HEK293 (cell line): ENCODE results near the gene SP9.

Experiments
- CTCF ChIA-PET: fragments of 350-600 bp; formaldehyde crosslinking; extraction: SDS; loops from one replicate; lab custom pipeline; 2021; ENCODE audit warnings: antibody characterized with exemption; lab: Yijun Ruan, JAX
- POLR2A ChIA-PET: fragments of 300-600 bp; formaldehyde crosslinking; extraction: SDS; loops from one replicate; lab custom pipeline; 2020; ENCODE audit warnings: antibody characterized with exemption, inconsistent platforms; lab: Yijun Ruan, JAX
- H3K27ac ChIP-seq: fragments of 200-500 bp; sonication (Bioruptor generic); 2 replicates; pipeline ENCODE4 v1.5.1; 2014; ENCODE audit warnings: low read depth, low read length, control low read depth, inconsistent platforms; ENCODE audit errors: extremely low read depth
- H3K36me3 ChIP-seq, 2 experiments: fragments of 200-500 bp in 1 of 2; sonication (Bioruptor generic) in 1 of 2; 1 replicate in 1 of 2; 2 replicates in 1 of 2; pipeline ENCODE4 v1.5.1; 2014 to 2017; ENCODE audit warnings: inconsistent platforms in 2 of 2, low read length in 2 of 2; ENCODE audit not compliant: control insufficient read depth in 2 of 2, insufficient read depth in 1 of 2
- H3K4me1 ChIP-seq: fragments of 200-500 bp; sonication (Bioruptor generic); 2 replicates; pipeline ENCODE4 v1.5.1; 2014; ENCODE audit warnings: mild to moderate bottlenecking, low read length, inconsistent platforms; ENCODE audit not compliant: control insufficient read depth, insufficient read depth
- H3K4me3 ChIP-seq: 2 replicates; pipeline ENCODE4 v1.5.1; 2011; ENCODE audit warnings: low read depth, mild to moderate bottlenecking, control low read depth, low read length, moderate library complexity
- H3K9me3 ChIP-seq: fragments of 200-500 bp; sonication (Bioruptor generic); 2 replicates; pipeline ENCODE4 v1.5.1; 2014; ENCODE audit warnings: low read depth, low read length, inconsistent platforms; ENCODE audit not compliant: control insufficient read depth, insufficient read depth
- ELK4 ChIP-seq: IDR thresholded peaks from 2 replicates; pipeline ENCODE4 v1.6.1; 2011; ENCODE audit warnings: mild to moderate bottlenecking, low read depth, low read length, borderline replicate concordance
- GLIS1 ChIP-seq: fragments of 450-650 bp; formaldehyde crosslinking; IDR thresholded peaks from 2 replicates; pipeline ENCODE4 v1.5.1; 2016; ENCODE audit warnings: missing biosample characterization, missing genetic modification characterization
- MYNN ChIP-seq: fragments of 450-650 bp; formaldehyde crosslinking; IDR thresholded peaks from 2 replicates; pipeline ENCODE4 v1.5.1; 2016; ENCODE audit warnings: missing biosample characterization, missing genetic modification characterization, borderline replicate concordance
- PRDM10 ChIP-seq: fragments of 450-650 bp; formaldehyde crosslinking; IDR thresholded peaks from 2 replicates; pipeline ENCODE4 v1.5.1; 2016; ENCODE audit warnings: missing biosample characterization, missing genetic modification characterization
- RBAK ChIP-seq: fragments of 450-650 bp; formaldehyde crosslinking; IDR thresholded peaks from 2 replicates; pipeline ENCODE4 v1.5.1; 2016; ENCODE audit warnings: missing biosample characterization, missing genetic modification characterization
- SP2 ChIP-seq: fragments of 450-650 bp; formaldehyde crosslinking; IDR thresholded peaks from 2 replicates; pipeline ENCODE4 v1.5.1; 2016; ENCODE audit warnings: missing biosample characterization, missing genetic modification characterization
- SP3 ChIP-seq: fragments of 450-650 bp; formaldehyde crosslinking; IDR thresholded peaks from 2 replicates; pipeline ENCODE4 v1.5.1; 2016; ENCODE audit warnings: missing biosample characterization, missing genetic modification characterization
- ZBTB10 ChIP-seq: fragments of 450-650 bp; formaldehyde crosslinking; IDR thresholded peaks from 2 replicates; pipeline ENCODE4 v1.5.1; 2016; ENCODE audit warnings: missing biosample characterization, missing genetic modification characterization
- ZBTB20 ChIP-seq: fragments of 450-650 bp; formaldehyde crosslinking; IDR thresholded peaks from 2 replicates; pipeline ENCODE4 v1.5.1; 2016; ENCODE audit warnings: missing biosample characterization, missing genetic modification characterization
- ZBTB8A ChIP-seq: fragments of 450-650 bp; formaldehyde crosslinking; IDR thresholded peaks from 2 replicates; pipeline ENCODE4 v1.5.1; 2016; ENCODE audit warnings: missing biosample characterization, missing genetic modification characterization
- ZNF391 ChIP-seq: fragments of 450-650 bp; formaldehyde crosslinking; IDR thresholded peaks from 2 replicates; pipeline ENCODE4 v1.5.1; 2016; ENCODE audit warnings: low read depth, missing biosample characterization, missing genetic modification characterization, borderline replicate concordance
- ZNF48 ChIP-seq: fragments of 450-650 bp; formaldehyde crosslinking; IDR thresholded peaks from 2 replicates; pipeline ENCODE4 v1.5.1; 2016; ENCODE audit warnings: missing biosample characterization, missing genetic modification characterization
- ZNF529 ChIP-seq: fragments of 450-650 bp; formaldehyde crosslinking; IDR thresholded peaks from 2 replicates; pipeline ENCODE4 v1.5.1; 2017; ENCODE audit warnings: missing genetic modification characterization, missing biosample characterization; ENCODE audit not compliant: insufficient replicate concordance
- ZNF654 ChIP-seq: fragments of 450-650 bp; formaldehyde crosslinking; IDR thresholded peaks from 2 replicates; pipeline ENCODE4 v1.5.1; 2016; ENCODE audit warnings: low read depth, missing biosample characterization, missing genetic modification characterization
- ZXDB ChIP-seq: fragments of 450-650 bp; formaldehyde crosslinking; IDR thresholded peaks from 2 replicates; pipeline ENCODE4 v1.5.1; 2016; ENCODE audit warnings: missing biosample characterization, missing genetic modification characterization
- TF ChIP-seq, protein P1 (sequence below): fragments of 450-650 bp; formaldehyde crosslinking; IDR thresholded peaks from 2 replicates; pipeline ENCODE4 v1.5.1; 2017; ENCODE audit warnings: missing biosample characterization, missing genetic modification characterization
- TF ChIP-seq, protein P2 (sequence below): fragments of 450-650 bp; formaldehyde crosslinking; IDR thresholded peaks from 2 replicates; pipeline ENCODE4 v1.5.1; 2017; ENCODE audit warnings: missing biosample characterization, mild to moderate bottlenecking, missing genetic modification characterization, moderate library complexity
- TF ChIP-seq, protein P3 (sequence below): fragments of 450-650 bp; formaldehyde crosslinking; IDR thresholded peaks from 2 replicates; pipeline ENCODE4 v1.5.1; 2016; ENCODE audit warnings: missing biosample characterization, missing genetic modification characterization
- TF ChIP-seq, protein P4 (sequence below): fragments of 450-650 bp; formaldehyde crosslinking; IDR thresholded peaks from 2 replicates; pipeline ENCODE4 v1.5.1; 2017; ENCODE audit warnings: missing biosample characterization, missing genetic modification characterization

Gene SP9

DNA sequence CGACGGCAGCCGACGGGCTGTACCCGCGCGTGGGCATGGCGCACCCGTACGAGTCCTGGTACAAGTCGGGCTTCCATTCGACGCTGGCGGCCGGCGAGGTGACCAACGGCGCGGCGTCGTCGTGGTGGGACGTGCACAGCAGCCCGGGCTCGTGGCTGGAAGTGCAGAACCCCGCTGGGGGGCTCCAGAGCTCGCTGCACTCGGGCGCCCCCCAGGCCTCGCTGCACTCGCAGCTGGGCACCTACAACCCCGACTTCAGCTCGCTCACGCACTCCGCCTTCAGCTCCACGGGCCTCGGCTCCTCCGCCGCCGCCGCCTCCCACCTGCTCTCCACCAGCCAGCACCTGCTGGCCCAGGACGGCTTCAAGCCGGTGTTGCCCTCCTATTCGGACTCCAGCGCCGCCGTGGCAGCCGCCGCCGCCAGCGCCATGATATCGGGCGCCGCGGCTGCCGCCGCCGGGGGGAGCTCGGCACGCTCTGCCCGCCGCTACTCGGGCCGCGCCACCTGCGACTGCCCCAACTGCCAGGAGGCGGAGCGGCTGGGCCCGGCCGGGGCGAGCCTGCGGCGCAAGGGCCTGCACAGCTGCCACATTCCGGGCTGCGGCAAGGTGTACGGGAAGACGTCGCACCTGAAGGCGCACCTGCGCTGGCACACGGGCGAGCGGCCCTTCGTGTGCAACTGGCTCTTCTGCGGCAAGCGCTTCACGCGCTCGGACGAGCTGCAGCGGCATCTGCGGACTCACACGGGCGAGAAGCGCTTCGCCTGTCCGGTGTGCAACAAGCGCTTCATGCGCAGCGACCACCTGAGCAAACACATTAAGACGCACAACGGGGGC is 2.0 kb downstream of the SP9 start (continued):
- TF ChIP-seq, protein P1, sequence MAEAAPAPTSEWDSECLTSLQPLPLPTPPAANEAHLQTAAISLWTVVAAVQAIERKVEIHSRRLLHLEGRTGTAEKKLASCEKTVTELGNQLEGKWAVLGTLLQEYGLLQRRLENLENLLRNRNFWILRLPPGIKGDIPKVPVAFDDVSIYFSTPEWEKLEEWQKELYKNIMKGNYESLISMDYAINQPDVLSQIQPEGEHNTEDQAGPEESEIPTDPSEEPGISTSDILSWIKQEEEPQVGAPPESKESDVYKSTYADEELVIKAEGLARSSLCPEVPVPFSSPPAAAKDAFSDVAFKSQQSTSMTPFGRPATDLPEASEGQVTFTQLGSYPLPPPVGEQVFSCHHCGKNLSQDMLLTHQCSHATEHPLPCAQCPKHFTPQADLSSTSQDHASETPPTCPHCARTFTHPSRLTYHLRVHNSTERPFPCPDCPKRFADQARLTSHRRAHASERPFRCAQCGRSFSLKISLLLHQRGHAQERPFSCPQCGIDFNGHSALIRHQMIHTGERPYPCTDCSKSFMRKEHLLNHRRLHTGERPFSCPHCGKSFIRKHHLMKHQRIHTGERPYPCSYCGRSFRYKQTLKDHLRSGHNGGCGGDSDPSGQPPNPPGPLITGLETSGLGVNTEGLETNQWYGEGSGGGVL: no peak; the same call in 1 of the 2 replicates
- TF ChIP-seq, protein P2, sequence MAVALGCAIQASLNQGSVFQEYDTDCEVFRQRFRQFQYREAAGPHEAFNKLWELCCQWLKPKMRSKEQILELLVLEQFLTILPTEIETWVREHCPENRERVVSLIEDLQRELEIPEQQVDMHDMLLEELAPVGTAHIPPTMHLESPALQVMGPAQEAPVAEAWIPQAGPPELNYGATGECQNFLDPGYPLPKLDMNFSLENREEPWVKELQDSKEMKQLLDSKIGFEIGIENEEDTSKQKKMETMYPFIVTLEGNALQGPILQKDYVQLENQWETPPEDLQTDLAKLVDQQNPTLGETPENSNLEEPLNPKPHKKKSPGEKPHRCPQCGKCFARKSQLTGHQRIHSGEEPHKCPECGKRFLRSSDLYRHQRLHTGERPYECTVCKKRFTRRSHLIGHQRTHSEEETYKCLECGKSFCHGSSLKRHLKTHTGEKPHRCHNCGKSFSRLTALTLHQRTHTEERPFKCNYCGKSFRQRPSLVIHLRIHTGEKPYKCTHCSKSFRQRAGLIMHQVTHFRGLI (tag by site-specific recombination): 0 out of 2 replicates have a peak, but pooled peaks have one; percentile 21
- TF ChIP-seq ZNF529 (tag by site-specific recombination) (no peak), ZBTB10 (tag by site-specific recombination) (peak; percentile 49; the same call in 1 of the 2 replicates), PRDM10 (peak; percentile 12; the same call in 1 of the 2 replicates), ZNF48 (tag by site-specific recombination) (no peak), GLIS1 (peak; percentile 70), ZNF654 (tag by site-specific recombination) (no peak), ZXDB (tag by site-specific recombination) (no peak)

DNA sequence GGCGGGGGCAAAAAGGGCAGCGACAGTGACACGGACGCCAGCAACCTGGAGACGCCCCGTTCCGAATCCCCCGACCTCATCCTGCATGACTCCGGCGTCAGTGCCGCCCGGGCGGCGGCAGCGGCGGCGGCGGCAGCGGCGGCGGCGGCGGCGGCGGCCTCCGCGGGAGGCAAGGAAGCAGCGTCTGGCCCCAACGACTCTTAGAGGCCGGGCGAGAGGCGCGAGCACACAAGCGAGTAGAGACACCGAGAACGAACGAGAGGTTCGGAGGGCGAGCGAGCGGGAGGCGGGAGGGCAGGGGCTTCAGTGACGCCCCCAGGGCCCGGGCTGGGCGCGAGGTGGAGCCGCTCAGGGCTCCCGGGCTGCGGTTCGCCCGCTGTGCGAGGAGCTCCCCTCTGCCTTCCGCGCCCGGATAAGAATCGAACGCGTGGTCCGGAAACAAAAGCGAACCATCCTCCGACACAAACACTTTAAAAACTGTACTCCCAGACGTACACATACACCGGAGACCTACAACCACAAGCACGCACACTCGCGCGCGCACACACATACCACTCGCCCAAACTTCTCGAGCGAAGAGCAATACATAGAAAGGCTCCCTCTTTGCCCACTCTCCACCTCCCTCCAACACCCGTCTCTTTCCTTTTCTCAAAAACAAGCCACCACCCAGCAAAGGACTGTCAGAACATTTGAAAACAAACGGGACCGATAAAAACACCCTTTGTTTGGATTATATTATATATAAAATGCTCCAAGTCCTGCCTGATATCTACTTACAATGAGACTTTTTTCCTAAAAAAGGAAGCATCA is 2.8 kb downstream of the SP9 start:
- Histone ChIP-seq H3K27ac (peak overlapping the region; percentile 98), H3K36me3 (no peaks in the 10 kb centered on the region), H3K9me3 (no peaks in the 10 kb centered on the region), H3K4me1 (peaks cover 4% of the 10 kb centered on the region; the same call in 1 of the 2 replicates), H3K4me3 (peak overlapping the region; percentile 79)
- CTCF ChIA-PET: interaction anchor here (0.6 to 1.6 kb wide), 7 partner anchors 88 to 779 kb away, joined by 3 to 4 read pairs (median 3); partner anchors contain the start of gene OLA1
- POLR2A ChIA-PET: interaction anchor here (0.6 to 1.6 kb wide), 3 partner anchors 89 to 158 kb away, joined by 3 to 4 read pairs (median 4); partner anchors contain the start of gene OLA1
- TF ChIP-seq, protein P3, sequence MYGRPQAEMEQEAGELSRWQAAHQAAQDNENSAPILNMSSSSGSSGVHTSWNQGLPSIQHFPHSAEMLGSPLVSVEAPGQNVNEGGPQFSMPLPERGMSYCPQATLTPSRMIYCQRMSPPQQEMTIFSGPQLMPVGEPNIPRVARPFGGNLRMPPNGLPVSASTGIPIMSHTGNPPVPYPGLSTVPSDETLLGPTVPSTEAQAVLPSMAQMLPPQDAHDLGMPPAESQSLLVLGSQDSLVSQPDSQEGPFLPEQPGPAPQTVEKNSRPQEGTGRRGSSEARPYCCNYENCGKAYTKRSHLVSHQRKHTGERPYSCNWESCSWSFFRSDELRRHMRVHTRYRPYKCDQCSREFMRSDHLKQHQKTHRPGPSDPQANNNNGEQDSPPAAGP (tag by site-specific recombination): peak; percentile 25; the same call in 1 of the 2 replicates
- TF ChIP-seq ZBTB8A (peak; percentile 93), RBAK (tag by site-specific recombination) (no peak), MYNN (no peak), ZBTB20 (tag by site-specific recombination) (peak; percentile 77), SP2 (tag by site-specific recombination) (peak; percentile 42), SP3 (tag by site-specific recombination) (peak; percentile 11; the same call in 1 of the 2 replicates), ELK4 (no peak), ZNF391 (no peak)
- TF ChIP-seq, protein P4, sequence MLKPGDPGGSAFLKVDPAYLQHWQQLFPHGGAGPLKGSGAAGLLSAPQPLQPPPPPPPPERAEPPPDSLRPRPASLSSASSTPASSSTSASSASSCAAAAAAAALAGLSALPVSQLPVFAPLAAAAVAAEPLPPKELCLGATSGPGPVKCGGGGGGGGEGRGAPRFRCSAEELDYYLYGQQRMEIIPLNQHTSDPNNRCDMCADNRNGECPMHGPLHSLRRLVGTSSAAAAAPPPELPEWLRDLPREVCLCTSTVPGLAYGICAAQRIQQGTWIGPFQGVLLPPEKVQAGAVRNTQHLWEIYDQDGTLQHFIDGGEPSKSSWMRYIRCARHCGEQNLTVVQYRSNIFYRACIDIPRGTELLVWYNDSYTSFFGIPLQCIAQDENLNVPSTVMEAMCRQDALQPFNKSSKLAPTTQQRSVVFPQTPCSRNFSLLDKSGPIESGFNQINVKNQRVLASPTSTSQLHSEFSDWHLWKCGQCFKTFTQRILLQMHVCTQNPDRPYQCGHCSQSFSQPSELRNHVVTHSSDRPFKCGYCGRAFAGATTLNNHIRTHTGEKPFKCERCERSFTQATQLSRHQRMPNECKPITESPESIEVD (tag by site-specific recombination): no peak
